ENCODE results near the gene ARX.

ARX gene

GRCh38 chrX:24990535-24990934, 25.2 kb downstream of the ARX start:
- H3K36me3 ChIP-seq (ENCODE audit: control insufficient read depth, insufficient read depth, low read length): no peaks in the 10 kb centered on the region
- TF ChIP-seq CTCF (IDR thresholded peaks at IDR 0.05; ENCODE audit: insufficient read depth, low read length, poor library complexity, severe bottlenecking): no peak
- no peak overlapping the region for H3K4me3 ChIP-seq (replicated peaks; ENCODE audit: low read depth, low read length)
- no peaks in the 10 kb centered on the region for H3K27me3 ChIP-seq (replicated peaks; ENCODE audit: control insufficient read depth, insufficient read depth, low read length)
- no peak for DNase-seq (ENCODE audit: extremely low read depth, insufficient read length)

- DNase-seq (ENCODE audit: extremely low read depth, insufficient read length): no peak
- no peaks in the 10 kb centered on the region for H3K36me3 ChIP-seq (ENCODE audit: control insufficient read depth, insufficient read depth, low read length)
- no peak for TF ChIP-seq CTCF (IDR thresholded peaks at IDR 0.05; ENCODE audit: insufficient read depth, low read length, poor library complexity, severe bottlenecking)
- no peaks in the 10 kb centered on the region for H3K27me3 ChIP-seq (replicated peaks; ENCODE audit: control insufficient read depth, insufficient read depth, low read length)
- H3K4me3 ChIP-seq (replicated peaks; ENCODE audit: low read depth, low read length): no peak overlapping the region
Observed at GRCh38 chrX:24988314-24988713, 27.5 kb downstream of the ARX start.

- DNase-seq (ENCODE audit: extremely low read depth, insufficient read length): no peak
- no peak overlapping the region for H3K4me3 ChIP-seq (replicated peaks; ENCODE audit: low read depth, low read length)
- no peak for TF ChIP-seq CTCF (IDR thresholded peaks at IDR 0.05; ENCODE audit: insufficient read depth, low read length, poor library complexity, severe bottlenecking)
- H3K27me3 ChIP-seq (replicated peaks; ENCODE audit: control insufficient read depth, insufficient read depth, low read length): no peaks in the 10 kb centered on the region
- no peaks in the 10 kb centered on the region for H3K36me3 ChIP-seq (ENCODE audit: control insufficient read depth, insufficient read depth, low read length)
Observed at GRCh38 chrX:24987731-24988130, 28.0 kb downstream of the ARX start.

- Histone ChIP-seq H3K27me3 (replicated peaks; ENCODE audit: control insufficient read depth, insufficient read depth, low read length) (no peaks in the 10 kb centered on the region), H3K36me3 (ENCODE audit: control insufficient read depth, insufficient read depth, low read length) (no peaks in the 10 kb centered on the region), H3K4me3 (replicated peaks; ENCODE audit: low read depth, low read length) (no peak overlapping the region)
- DNase-seq (ENCODE audit: extremely low read depth, insufficient read length): no peak
- no peak for TF ChIP-seq CTCF (IDR thresholded peaks at IDR 0.05; ENCODE audit: insufficient read depth, low read length, poor library complexity, severe bottlenecking)
Observed at GRCh38 chrX:24985120-24985519, 30.6 kb downstream of the ARX start.

GRCh38 chrX:24983931-24984330, 31.8 kb downstream of the ARX start:
- Histone ChIP-seq H3K36me3 (ENCODE audit: control insufficient read depth, insufficient read depth, low read length) (no peaks in the 10 kb centered on the region), H3K27me3 (replicated peaks; ENCODE audit: control insufficient read depth, insufficient read depth, low read length) (no peaks in the 10 kb centered on the region), H3K4me3 (replicated peaks; ENCODE audit: low read depth, low read length) (no peak overlapping the region)
- no peak for DNase-seq (ENCODE audit: extremely low read depth, insufficient read length)
- no peak for TF ChIP-seq CTCF (IDR thresholded peaks at IDR 0.05; ENCODE audit: insufficient read depth, low read length, poor library complexity, severe bottlenecking)

GRCh38 chrX:24982306-24982965, 33.3 kb downstream of the ARX start:
- Histone ChIP-seq H3K4me3 (replicated peaks; ENCODE audit: low read depth, low read length) (no peak overlapping the region), H3K27me3 (replicated peaks; ENCODE audit: control insufficient read depth, insufficient read depth, low read length) (no peaks in the 10 kb centered on the region), H3K36me3 (ENCODE audit: control insufficient read depth, insufficient read depth, low read length) (no peaks in the 10 kb centered on the region)
- no peak for DNase-seq (ENCODE audit: extremely low read depth, insufficient read length)
- no peak for TF ChIP-seq CTCF (IDR thresholded peaks at IDR 0.05; ENCODE audit: insufficient read depth, low read length, poor library complexity, severe bottlenecking)
